AG04449 (cell line): Measurements from ENCODE around the gene ZNF234.
"Not testable (repeated sequence)": the region's sequence is repeated elsewhere in the genome, so short reads cannot be mapped to it uniquely, and the experiment has no call there.

Experiments used
- CTCF ChIA-PET: fragments of 350-600 bp; formaldehyde crosslinking; extraction: SDS; loops from one replicate; lab custom pipeline; 2021; ENCODE audit warnings: antibody characterized with exemption; lab: Yijun Ruan, JAX
- POLR2A ChIA-PET: fragments of 400-600, 350-600 bp; formaldehyde crosslinking; extraction: SDS; loops from one replicate; lab custom pipeline; 2020; ENCODE audit warnings: antibody characterized with exemption, inconsistent platforms; lab: Yijun Ruan, JAX
- DNase-seq: peaks from one replicate; pipeline ENCODE4 v3.0.0-alpha.2; 2010; ENCODE audit warnings: low read depth, low spot score
- H3K4me3 ChIP-seq: 2 replicates; pipeline ENCODE4 v1.5.1; 2011; ENCODE audit warnings: low read depth, mild to moderate bottlenecking, control low read depth, low read length
- TF ChIP-seq, protein P1 (sequence below): IDR thresholded peaks from one replicate; pipeline ENCODE4 v1.5.1; 2011; ENCODE audit warnings: mild to moderate bottlenecking, moderate library complexity, low read length, control low read depth, inconsistent platforms; ENCODE audit not compliant: insufficient read depth; ENCODE audit errors: missing control alignments

Gene ZNF234

DNA sequence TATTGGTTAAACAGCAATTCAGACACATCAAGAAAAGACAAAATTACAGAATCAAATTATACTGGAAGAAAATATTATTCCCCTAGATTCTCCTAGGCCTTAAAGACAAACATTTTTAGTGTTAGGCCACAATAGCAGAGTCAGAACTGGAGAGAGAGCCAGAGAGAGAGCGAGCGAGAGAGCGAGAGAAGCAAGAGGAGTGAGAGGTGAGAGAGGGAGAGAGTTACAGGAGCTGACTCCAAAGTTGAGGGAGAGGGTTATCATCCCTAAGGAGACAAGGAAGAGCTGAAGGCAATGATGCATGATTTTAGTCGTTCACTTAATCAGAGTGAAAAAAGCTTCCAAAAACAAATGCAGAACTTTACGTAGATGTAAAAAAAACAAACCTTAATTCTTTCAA is 50.8 kb downstream of the ZNF234 start:
- DNase-seq: no peak
- POLR2A ChIA-PET: no interaction called here
- TF ChIP-seq, protein P1, sequence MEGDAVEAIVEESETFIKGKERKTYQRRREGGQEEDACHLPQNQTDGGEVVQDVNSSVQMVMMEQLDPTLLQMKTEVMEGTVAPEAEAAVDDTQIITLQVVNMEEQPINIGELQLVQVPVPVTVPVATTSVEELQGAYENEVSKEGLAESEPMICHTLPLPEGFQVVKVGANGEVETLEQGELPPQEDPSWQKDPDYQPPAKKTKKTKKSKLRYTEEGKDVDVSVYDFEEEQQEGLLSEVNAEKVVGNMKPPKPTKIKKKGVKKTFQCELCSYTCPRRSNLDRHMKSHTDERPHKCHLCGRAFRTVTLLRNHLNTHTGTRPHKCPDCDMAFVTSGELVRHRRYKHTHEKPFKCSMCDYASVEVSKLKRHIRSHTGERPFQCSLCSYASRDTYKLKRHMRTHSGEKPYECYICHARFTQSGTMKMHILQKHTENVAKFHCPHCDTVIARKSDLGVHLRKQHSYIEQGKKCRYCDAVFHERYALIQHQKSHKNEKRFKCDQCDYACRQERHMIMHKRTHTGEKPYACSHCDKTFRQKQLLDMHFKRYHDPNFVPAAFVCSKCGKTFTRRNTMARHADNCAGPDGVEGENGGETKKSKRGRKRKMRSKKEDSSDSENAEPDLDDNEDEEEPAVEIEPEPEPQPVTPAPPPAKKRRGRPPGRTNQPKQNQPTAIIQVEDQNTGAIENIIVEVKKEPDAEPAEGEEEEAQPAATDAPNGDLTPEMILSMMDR: no peak
- CTCF ChIA-PET: no interaction called here
- H3K4me3 ChIP-seq: no peak overlapping the region

DNA sequence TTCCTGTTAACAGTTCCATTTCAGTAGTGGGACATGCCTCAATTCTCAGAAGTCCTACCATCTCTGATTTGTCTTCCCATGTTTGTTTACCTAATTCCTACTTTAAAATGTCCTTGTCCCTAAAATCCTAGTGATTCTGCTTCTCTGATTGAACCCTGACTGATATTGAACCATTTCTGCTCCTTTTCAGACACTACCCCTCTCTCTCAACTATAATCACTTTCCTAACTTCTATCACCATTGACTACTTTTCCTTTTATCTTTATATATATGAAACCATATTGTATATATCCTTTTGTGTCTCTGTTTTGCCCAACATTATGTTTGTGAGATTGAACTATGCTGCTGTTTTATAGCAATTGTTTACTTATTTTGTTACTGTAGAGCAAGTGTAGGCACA is 55.4 kb downstream of the ZNF234 start:
- DNase-seq: no peak
- TF ChIP-seq, protein P1: no peak
- no peak overlapping the region for H3K4me3 ChIP-seq
- CTCF ChIA-PET: no interaction called here
- POLR2A ChIA-PET: no interaction called here

DNA sequence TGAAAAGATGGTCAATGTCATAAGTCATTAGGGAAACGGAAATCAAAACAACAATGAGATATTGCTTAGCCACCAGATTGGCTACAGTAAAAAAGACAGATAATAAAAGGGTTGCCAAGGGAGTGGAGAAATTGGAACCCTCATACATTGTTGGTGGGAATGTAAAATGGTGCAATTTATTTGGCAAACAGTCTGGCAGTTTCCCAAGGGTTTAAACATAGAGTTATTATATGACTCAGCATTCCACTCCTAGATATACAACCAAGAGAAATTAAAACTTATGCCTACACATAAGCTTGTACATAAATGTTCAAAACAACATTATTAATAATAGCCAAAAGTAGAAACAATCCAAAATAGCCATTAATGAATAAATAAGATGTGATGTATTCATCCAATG is 61.1 kb downstream of the ZNF234 start:
- peak; percentile 5 for DNase-seq

DNA sequence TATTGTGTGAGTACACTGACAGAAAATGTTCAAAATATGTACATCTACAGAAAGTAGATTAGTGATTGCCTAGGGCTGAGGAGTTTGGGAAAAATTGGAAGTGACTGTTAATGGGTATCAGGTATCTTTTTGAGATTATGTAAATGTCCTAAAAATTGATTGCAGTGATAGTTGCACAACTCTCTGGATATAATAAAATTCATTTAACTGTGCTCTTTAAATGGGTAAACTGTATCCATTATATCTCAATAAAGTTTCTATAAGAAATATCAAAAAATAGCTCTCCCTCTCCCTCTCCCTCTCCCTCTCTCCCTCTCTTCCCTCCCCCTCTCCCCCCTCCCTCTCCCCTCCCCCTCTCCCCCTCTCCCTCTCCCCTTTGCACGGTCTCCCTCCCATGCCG is 61.6 kb downstream of the ZNF234 start:
- POLR2A ChIA-PET: no interaction called here

More for the DNA sequence above, 61.1 kb downstream of the ZNF234 start:
- CTCF ChIA-PET: no interaction called here
- POLR2A ChIA-PET: no interaction called here
- TF ChIP-seq, protein P1: no peak
- no peak overlapping the region for H3K4me3 ChIP-seq

DNA sequence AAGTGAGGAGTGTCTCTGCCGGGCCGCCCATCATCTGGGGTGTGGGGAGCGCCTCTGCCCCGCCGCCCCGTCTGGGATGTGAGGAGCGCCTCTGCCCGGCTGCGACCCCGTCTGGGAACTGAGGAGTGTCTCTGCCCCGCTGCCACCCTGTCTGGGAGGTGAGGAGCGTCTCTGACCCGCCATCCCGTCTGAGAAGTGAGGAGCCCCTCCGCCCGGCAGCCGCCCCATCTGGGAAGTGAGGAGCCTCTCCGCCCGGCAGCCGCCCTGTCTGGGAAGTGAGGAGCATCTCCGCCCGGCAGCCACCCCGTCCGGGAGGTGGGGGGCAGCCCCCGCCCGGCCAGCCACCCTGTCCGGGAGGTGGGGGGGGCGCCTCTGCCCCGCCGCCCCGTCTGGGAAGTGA is 62.5 kb downstream of the ZNF234 start:
- CTCF ChIA-PET, H3K4me3 ChIP-seq, DNase-seq, POLR2A ChIA-PET: not testable (repeated sequence)

More for the DNA sequence above, 61.6 kb downstream of the ZNF234 start:
- CTCF ChIA-PET: no interaction called here
- no peak for DNase-seq
- no peak overlapping the region for H3K4me3 ChIP-seq
- TF ChIP-seq, protein P1: no peak

DNA sequence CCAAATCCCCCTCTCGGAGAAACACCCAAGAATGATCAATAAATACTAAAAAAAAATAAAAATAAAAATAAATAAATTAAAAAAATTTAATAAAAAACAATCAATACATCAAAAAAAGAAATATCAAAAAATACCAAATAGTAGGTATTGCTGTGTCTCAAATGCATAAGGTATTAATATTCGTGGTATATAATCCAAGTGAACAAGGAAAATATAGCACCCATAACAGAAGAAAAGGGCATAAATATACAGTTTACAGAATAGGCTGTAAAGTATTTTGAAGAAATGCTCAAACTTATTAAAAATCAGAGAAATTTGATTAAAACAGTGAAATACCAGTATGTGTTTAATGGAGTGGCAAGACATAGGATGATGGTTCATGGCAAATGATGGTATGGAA is 63.4 kb downstream of the ZNF234 start:
- no peak overlapping the region for H3K4me3 ChIP-seq
- POLR2A ChIA-PET: no interaction called here
- CTCF ChIA-PET: no interaction called here
- TF ChIP-seq, protein P1: no peak
- DNase-seq: no peak

DNA sequence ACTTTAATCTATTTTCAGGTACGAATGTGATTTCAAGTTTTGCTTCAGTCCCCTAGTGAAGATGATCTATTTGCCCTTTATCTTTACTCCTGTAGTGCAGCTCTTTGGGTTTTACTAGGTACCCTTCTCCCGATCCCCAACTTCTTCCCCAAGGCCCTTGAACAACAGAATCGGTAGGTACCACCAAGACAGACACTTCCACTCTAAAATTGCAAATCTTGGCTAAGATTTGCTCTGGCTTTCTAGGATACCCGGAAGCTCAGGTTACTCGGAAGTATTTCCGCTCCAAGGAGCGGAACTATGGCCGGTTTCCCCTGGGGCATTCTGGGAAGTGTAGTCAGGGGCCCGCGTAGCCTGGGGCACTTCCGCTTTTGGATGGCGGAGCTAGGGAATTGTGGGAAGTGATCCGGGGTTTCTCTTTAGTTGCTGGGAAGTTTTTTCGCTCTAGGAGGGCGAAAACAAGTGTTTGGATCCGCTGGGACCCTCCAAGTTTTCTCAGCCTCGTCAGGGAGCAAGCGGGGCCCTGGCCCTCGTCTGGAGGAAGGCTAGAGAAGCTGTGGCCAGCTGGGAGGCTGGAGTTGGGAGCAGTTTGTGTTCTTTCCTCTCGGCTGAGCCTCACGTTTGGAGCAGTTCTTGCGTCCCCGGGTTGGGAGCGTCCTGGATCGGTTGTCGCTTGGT is 65.9 kb downstream of the ZNF234 start:
- H3K4me3 ChIP-seq: peak overlapping the region; percentile 93
- ChIA-PET POLR2A (interaction anchor here (0.7 kb wide), 1 partner anchor 42 kb away, joined by 4 read pairs; the partner anchor contains the start of gene ZNF226), CTCF (no interaction called here)
- DNase-seq: peak; percentile 29
- TF ChIP-seq, protein P1: no peak
